ENCODE measurements around the gene ANKH.
"Not testable (repeated sequence)": the region's sequence is repeated elsewhere in the genome, so short reads cannot be mapped to it uniquely, and the experiment has no call there.

ANKH gene

DNA sequence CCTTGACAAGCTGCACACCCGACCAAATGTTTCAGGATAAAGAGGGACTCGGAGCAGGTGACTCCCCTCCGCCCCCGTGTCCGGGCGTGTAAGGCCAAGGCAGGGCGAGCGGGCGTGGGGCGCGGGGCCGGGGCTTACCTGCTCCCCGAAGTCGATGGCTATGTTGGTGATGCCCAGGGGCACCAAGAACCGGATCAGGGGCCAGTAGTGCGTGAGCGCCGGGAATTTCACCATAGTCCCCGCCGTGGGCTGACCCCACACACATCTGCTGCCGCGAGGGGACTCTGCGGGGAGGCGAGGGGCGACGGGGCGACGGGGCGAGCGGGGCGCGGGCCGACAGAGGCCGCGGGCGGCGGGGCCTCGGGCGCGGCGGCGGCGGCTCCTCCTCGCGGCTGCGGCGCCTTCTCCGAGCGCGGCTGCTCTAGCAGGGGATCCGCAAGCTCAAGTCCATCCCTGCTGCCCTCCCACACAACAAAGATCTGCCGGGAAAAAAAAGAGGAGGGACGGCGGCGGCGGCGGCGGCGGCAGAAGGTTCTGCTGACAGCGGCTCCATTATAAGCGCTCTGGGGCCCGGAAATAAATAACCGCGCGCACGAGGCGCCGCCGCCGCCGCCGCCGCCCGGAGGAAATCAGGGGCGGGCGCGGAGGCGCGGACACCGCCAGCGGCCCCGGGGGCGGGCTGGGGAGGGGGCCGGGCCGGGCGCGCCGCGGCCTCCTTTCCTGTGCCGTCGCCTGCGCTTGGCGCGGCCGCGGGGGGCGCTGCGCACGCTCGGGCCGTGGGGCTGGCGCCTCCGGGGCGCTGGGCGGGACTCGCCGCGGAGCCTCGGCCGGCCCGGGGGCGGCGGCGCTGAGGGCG, at the start of gene ANKH:
Gene ANKH, minus strand, starts transcription at position 565 of the 856 bp plus-strand sequence. Its CDS starts 331 bp downstream, at position 234.
- no peaks in the 10 kb centered on the region for H3K9me3 ChIP-seq (ENCODE audit: insufficient read depth, low read length)
- TF ChIP-seq ZNF274 (IDR thresholded peaks at IDR 0.05; ENCODE audit: low read depth, low read length) (no peak), YY1 (IDR thresholded peaks at IDR 0.05; ENCODE audit: insufficient read depth, insufficient read length) (no peak), SUZ12 (IDR thresholded peaks at IDR 0.05; ENCODE audit: extremely low read depth, insufficient read depth, insufficient read length) (no peak)
- no peaks in the 10 kb centered on the region for H3K4me1 ChIP-seq (ENCODE audit: insufficient read depth, insufficient read length)
- peak; percentile 28 for DNase-seq (ENCODE audit: low read depth, low spot score)
- no peaks in the 10 kb centered on the region for H3K36me3 ChIP-seq (ENCODE audit: insufficient read depth, insufficient read length, low read length)
- H3K4me3 ChIP-seq (ENCODE audit: insufficient read length, low read depth): peak within 1 kb of the TSS; percentile 37
- H3K9ac ChIP-seq (ENCODE audit: insufficient read length, low read depth): peak within 1 kb of the TSS; percentile 72
- peaks cover 51% of the 10 kb centered on the region for H3K27me3 ChIP-seq (ENCODE audit: insufficient read depth, insufficient read length)

- Histone ChIP-seq H3K9ac (ENCODE audit: insufficient read length, low read depth) (no peak overlapping the region), H3K4me1 (ENCODE audit: insufficient read depth, insufficient read length) (no peaks in the 10 kb centered on the region), H3K36me3 (ENCODE audit: insufficient read depth, insufficient read length, low read length) (no peaks in the 10 kb centered on the region), H3K4me3 (ENCODE audit: insufficient read length, low read depth) (no peak overlapping the region), H3K27me3 (ENCODE audit: insufficient read depth, insufficient read length) (no peaks in the 10 kb centered on the region), H3K9me3 (ENCODE audit: insufficient read depth, low read length) (no peaks in the 10 kb centered on the region)
- TF ChIP-seq ZNF274 (IDR thresholded peaks at IDR 0.05; ENCODE audit: low read depth, low read length) (no peak), YY1 (IDR thresholded peaks at IDR 0.05; ENCODE audit: insufficient read depth, insufficient read length) (no peak), SUZ12 (IDR thresholded peaks at IDR 0.05; ENCODE audit: extremely low read depth, insufficient read depth, insufficient read length) (no peak)
- no peak for DNase-seq (ENCODE audit: low read depth, low spot score)
Measured at GRCh38 chr5:14920121-14920520, 48.5 kb upstream of the ANKH start.

GRCh38 chr5:14919106-14919505, 47.5 kb upstream of the ANKH start:
- not testable (repeated sequence) for H3K4me1 ChIP-seq (ENCODE audit: insufficient read depth, insufficient read length); H3K36me3 ChIP-seq (ENCODE audit: insufficient read depth, insufficient read length, low read length); H3K27me3 ChIP-seq (ENCODE audit: insufficient read depth, insufficient read length); H3K4me3 ChIP-seq (ENCODE audit: insufficient read length, low read depth); DNase-seq (ENCODE audit: low read depth, low spot score); H3K9ac ChIP-seq (ENCODE audit: insufficient read length, low read depth); H3K9me3 ChIP-seq (ENCODE audit: insufficient read depth, low read length)

GRCh38 chr5:14917719-14918118, 46.1 kb upstream of the ANKH start:
- no peak for DNase-seq (ENCODE audit: low read depth, low spot score)
- no peak for TF ChIP-seq YY1 (IDR thresholded peaks at IDR 0.05; ENCODE audit: insufficient read depth, insufficient read length)
- TF ChIP-seq SUZ12 (IDR thresholded peaks at IDR 0.05; ENCODE audit: extremely low read depth, insufficient read depth, insufficient read length): no peak
- TF ChIP-seq ZNF274 (IDR thresholded peaks at IDR 0.05; ENCODE audit: low read depth, low read length): no peak
- no peaks in the 10 kb centered on the region for H3K9me3 ChIP-seq (ENCODE audit: insufficient read depth, low read length)
- no peaks in the 10 kb centered on the region for H3K4me1 ChIP-seq (ENCODE audit: insufficient read depth, insufficient read length)
- no peak overlapping the region for H3K9ac ChIP-seq (ENCODE audit: insufficient read length, low read depth)
- no peaks in the 10 kb centered on the region for H3K27me3 ChIP-seq (ENCODE audit: insufficient read depth, insufficient read length)
- no peak overlapping the region for H3K4me3 ChIP-seq (ENCODE audit: insufficient read length, low read depth)
- no peaks in the 10 kb centered on the region for H3K36me3 ChIP-seq (ENCODE audit: insufficient read depth, insufficient read length, low read length)

- TF ChIP-seq SUZ12 (IDR thresholded peaks at IDR 0.05; ENCODE audit: extremely low read depth, insufficient read depth, insufficient read length): no peak
- no peak for TF ChIP-seq ZNF274 (IDR thresholded peaks at IDR 0.05; ENCODE audit: low read depth, low read length)
- no peak for TF ChIP-seq YY1 (IDR thresholded peaks at IDR 0.05; ENCODE audit: insufficient read depth, insufficient read length)
- no peaks in the 10 kb centered on the region for H3K9me3 ChIP-seq (ENCODE audit: insufficient read depth, low read length)
- H3K9ac ChIP-seq (ENCODE audit: insufficient read length, low read depth): no peak overlapping the region
- H3K36me3 ChIP-seq (ENCODE audit: insufficient read depth, insufficient read length, low read length): no peaks in the 10 kb centered on the region
- no peaks in the 10 kb centered on the region for H3K27me3 ChIP-seq (ENCODE audit: insufficient read depth, insufficient read length)
- no peak overlapping the region for H3K4me3 ChIP-seq (ENCODE audit: insufficient read length, low read depth)
- no peaks in the 10 kb centered on the region for H3K4me1 ChIP-seq (ENCODE audit: insufficient read depth, insufficient read length)
- no peak for DNase-seq (ENCODE audit: low read depth, low spot score)
Measured at GRCh38 chr5:14915291-14915952, 43.8 kb upstream of the ANKH start.

DNA sequence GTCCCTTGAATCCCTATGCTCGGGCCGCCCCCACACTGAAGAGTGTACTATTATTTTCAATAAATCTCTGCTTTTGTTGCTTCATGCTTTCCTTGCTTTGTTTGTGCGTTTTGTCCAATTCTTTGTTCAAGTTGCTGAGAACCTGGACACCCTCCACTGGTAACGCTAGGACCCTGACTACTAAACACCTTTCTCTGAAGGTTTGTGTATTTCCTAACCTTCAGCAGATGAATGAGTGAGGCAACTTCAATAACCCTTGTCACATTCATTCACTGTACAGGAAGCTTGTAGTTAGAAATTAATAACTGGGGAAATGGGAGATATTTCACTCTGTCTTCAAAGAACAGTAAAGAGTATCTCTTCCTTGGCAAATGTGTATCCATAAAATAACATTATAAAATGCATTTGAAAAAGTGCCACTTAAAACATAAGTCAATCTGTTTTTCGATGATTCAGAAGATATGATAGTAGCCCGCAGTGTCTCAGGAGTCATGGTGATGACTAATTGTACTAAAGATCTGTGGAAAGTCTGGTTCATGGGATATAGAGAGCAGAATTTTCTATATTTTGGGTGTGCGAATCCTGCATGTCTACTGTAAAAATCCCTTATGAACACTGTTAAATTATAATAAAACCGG, 43.2 kb upstream of the ANKH start:
- Histone ChIP-seq H3K27me3 (ENCODE audit: insufficient read depth, insufficient read length) (no peaks in the 10 kb centered on the region), H3K9ac (ENCODE audit: insufficient read length, low read depth) (no peak overlapping the region), H3K4me1 (ENCODE audit: insufficient read depth, insufficient read length) (no peaks in the 10 kb centered on the region), H3K36me3 (ENCODE audit: insufficient read depth, insufficient read length, low read length) (no peaks in the 10 kb centered on the region), H3K9me3 (ENCODE audit: insufficient read depth, low read length) (no peaks in the 10 kb centered on the region), H3K4me3 (ENCODE audit: insufficient read length, low read depth) (no peak overlapping the region)
- DNase-seq (ENCODE audit: low read depth, low spot score): no peak
- TF ChIP-seq SUZ12 (IDR thresholded peaks at IDR 0.05; ENCODE audit: extremely low read depth, insufficient read depth, insufficient read length) (no peak), YY1 (IDR thresholded peaks at IDR 0.05; ENCODE audit: insufficient read depth, insufficient read length) (no peak), ZNF274 (IDR thresholded peaks at IDR 0.05; ENCODE audit: low read depth, low read length) (no peak)

DNA sequence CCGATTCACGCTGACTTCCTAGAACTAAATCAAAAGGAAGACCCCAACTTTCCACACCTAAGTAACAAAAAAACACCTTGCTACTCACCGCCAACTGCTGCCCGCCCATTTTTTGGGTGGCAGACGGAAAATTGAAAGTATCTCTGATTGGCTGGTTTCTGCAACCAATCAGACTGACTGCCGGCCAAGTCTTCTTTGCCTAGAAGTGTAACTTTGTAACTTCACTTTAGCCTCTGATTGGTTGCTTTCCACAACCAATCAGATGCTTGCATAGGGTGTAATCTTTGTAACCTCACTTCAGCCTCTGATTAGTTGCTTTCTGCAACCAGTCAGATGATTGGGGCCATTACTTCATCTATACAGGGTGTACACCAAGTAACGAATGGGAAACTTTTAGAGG, 42.6 kb upstream of the ANKH start:
- H3K9ac ChIP-seq (ENCODE audit: insufficient read length, low read depth): no peak overlapping the region
- TF ChIP-seq SUZ12 (IDR thresholded peaks at IDR 0.05; ENCODE audit: extremely low read depth, insufficient read depth, insufficient read length): no peak
- no peak for TF ChIP-seq YY1 (IDR thresholded peaks at IDR 0.05; ENCODE audit: insufficient read depth, insufficient read length)
- no peak for TF ChIP-seq ZNF274 (IDR thresholded peaks at IDR 0.05; ENCODE audit: low read depth, low read length)
- no peaks in the 10 kb centered on the region for H3K27me3 ChIP-seq (ENCODE audit: insufficient read depth, insufficient read length)
- H3K4me3 ChIP-seq (ENCODE audit: insufficient read length, low read depth): no peak overlapping the region
- no peaks in the 10 kb centered on the region for H3K4me1 ChIP-seq (ENCODE audit: insufficient read depth, insufficient read length)
- H3K9me3 ChIP-seq (ENCODE audit: insufficient read depth, low read length): no peaks in the 10 kb centered on the region
- H3K36me3 ChIP-seq (ENCODE audit: insufficient read depth, insufficient read length, low read length): no peaks in the 10 kb centered on the region
- no peak for DNase-seq (ENCODE audit: low read depth, low spot score)
